Measurements from ENCODE around the gene MYO5A. TPM values are rescaled to one million over a fixed set of nuclear protein-coding genes. Genes with fewer than 3 reads are reported as not detected.

MYO5A gene
- total RNA-seq, 1 donor from 2014 or later: 6.5 TPM

- Histone ChIP-seq H3K27me3 (ENCODE audit: low read depth) (no peaks in the 10 kb centered on the region), H3K4me3 (no peak overlapping the region), H3K4me1 (peaks cover 14% of the 10 kb centered on the region), H3K9me3 (replicated peaks) (no peaks in the 10 kb centered on the region), H3K27ac (replicated peaks) (no peak overlapping the region), H3K36me3 (peaks cover 39% of the 10 kb centered on the region)
- DNase-seq: no peak
- TF ChIP-seq CTCF (IDR thresholded peaks at IDR 0.05; ENCODE audit: borderline replicate concordance): no peak
- intact Hi-C loops (cut with micrococcal nuclease): no loop called here
Observed at GRCh38 chr15:52361494-52361893, 167.2 kb downstream of the MYO5A start.

- no peak overlapping the region for H3K4me3 ChIP-seq
- peaks cover 14% of the 10 kb centered on the region for H3K4me1 ChIP-seq
- no peak overlapping the region for H3K27ac ChIP-seq (replicated peaks)
- no peaks in the 10 kb centered on the region for H3K9me3 ChIP-seq (replicated peaks)
- no peak for TF ChIP-seq CTCF (IDR thresholded peaks at IDR 0.05; ENCODE audit: borderline replicate concordance)
- peaks cover 39% of the 10 kb centered on the region for H3K36me3 ChIP-seq
- H3K27me3 ChIP-seq (ENCODE audit: low read depth): no peaks in the 10 kb centered on the region
- intact Hi-C loops (cut with micrococcal nuclease): no loop called here
- no peak for DNase-seq
Observed at GRCh38 chr15:52360229-52361203, 168.2 kb downstream of the MYO5A start.

- Histone ChIP-seq H3K27ac (replicated peaks) (no peak overlapping the region), H3K27me3 (ENCODE audit: low read depth) (no peaks in the 10 kb centered on the region), H3K4me3 (no peak overlapping the region), H3K4me1 (peaks cover 14% of the 10 kb centered on the region), H3K36me3 (peaks cover 34% of the 10 kb centered on the region), H3K9me3 (replicated peaks) (no peaks in the 10 kb centered on the region)
- no peak for DNase-seq
- TF ChIP-seq CTCF (IDR thresholded peaks at IDR 0.05; ENCODE audit: borderline replicate concordance): no peak
- intact Hi-C loops (cut with micrococcal nuclease): no loop called here
Observed at GRCh38 chr15:52359722-52360121, 169.0 kb downstream of the MYO5A start.

- H3K36me3 ChIP-seq: peaks cover 30% of the 10 kb centered on the region
- no peak for DNase-seq
- peaks cover 14% of the 10 kb centered on the region for H3K4me1 ChIP-seq
- no peak overlapping the region for H3K27ac ChIP-seq (replicated peaks)
- TF ChIP-seq CTCF (IDR thresholded peaks at IDR 0.05; ENCODE audit: borderline replicate concordance): no peak
- H3K9me3 ChIP-seq (replicated peaks): no peaks in the 10 kb centered on the region
- H3K4me3 ChIP-seq: no peak overlapping the region
- no peaks in the 10 kb centered on the region for H3K27me3 ChIP-seq (ENCODE audit: low read depth)
- intact Hi-C loops (cut with micrococcal nuclease): no loop called here
Observed at GRCh38 chr15:52357949-52358348, 170.7 kb downstream of the MYO5A start.

DNA sequence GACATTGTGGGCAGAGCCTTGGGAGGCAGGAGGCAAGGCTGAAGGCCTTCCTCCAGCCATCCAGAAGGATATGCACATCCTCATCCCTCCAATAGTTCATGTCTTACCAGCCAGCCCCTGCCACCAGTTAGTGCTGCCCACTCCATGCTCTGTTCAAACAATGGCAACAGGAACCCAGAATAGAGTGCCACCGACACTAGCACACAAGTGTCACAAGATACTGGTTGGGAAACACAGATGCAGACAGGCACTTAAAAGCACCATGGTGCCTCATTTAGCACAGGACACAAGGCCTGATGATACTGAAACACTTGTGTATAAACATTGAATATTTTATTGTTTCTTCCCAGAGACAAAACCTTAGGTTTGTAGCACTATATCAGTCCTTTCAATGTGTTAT, 176.6 kb downstream of the MYO5A start:
- intact Hi-C loops (cut with micrococcal nuclease): no loop called here
- Histone ChIP-seq H3K27ac (replicated peaks) (peak overlapping the region; percentile 11), H3K36me3 (peaks cover 30% of the 10 kb centered on the region)

More for the DNA sequence above, 176.6 kb downstream of the MYO5A start:
- Histone ChIP-seq H3K4me1 (peaks cover 17% of the 10 kb centered on the region), H3K4me3 (no peak overlapping the region), H3K27me3 (ENCODE audit: low read depth) (no peaks in the 10 kb centered on the region), H3K9me3 (replicated peaks) (no peaks in the 10 kb centered on the region)
- no peak for TF ChIP-seq CTCF (IDR thresholded peaks at IDR 0.05; ENCODE audit: borderline replicate concordance)
- no peak for DNase-seq
